MCF 10A (cell line): Measurements from ENCODE around the gene GOLPH3. TPM values are rescaled to one million over a fixed set of nuclear protein-coding genes. Genes with fewer than 3 reads are reported as not detected.

Experiments
- BruUV-seq: library from RNA; stranded (reverse); fragments of 400-500 nt; replicated peaks from 2 replicates; lab custom pipeline; 2021; lab: Mats Ljungman, UMichigan
- CTCF ChIA-PET: fragments of 300-600 bp; sonication (Branson Sonifier 250); formaldehyde crosslinking; extraction: SDS; loops from one replicate; lab custom pipeline; 2021; ENCODE audit warnings: antibody characterized with exemption, inconsistent platforms; lab: Yijun Ruan, JAX
- POLR2A ChIA-PET: fragments of 300-600, 350-650 bp; sonication (Branson Sonifier 250); formaldehyde crosslinking; extraction: SDS; loops from one replicate; lab custom pipeline; 2020; ENCODE audit warnings: antibody characterized with exemption, inconsistent platforms; lab: Yijun Ruan, JAX
- DNase-seq: peaks from one replicate; pipeline ENCODE4 v3.0.0-alpha.2; 2018; ENCODE audit not compliant: unreplicated experiment
- H3K27ac Mint-ChIP-seq: one replicate; pipeline ENCODE4 v1.8.0; 2022; ENCODE audit warnings: mild to moderate bottlenecking, low read depth, mixed read lengths; ENCODE audit not compliant: unreplicated experiment
- H3K27me3 Mint-ChIP-seq: one replicate; pipeline ENCODE4 v1.8.0; 2022; ENCODE audit warnings: mixed read lengths; ENCODE audit not compliant: insufficient read depth, unreplicated experiment
- H3K36me3 Mint-ChIP-seq: one replicate; pipeline ENCODE4 v1.8.0; 2022; ENCODE audit warnings: mild to moderate bottlenecking, moderate library complexity, mixed read lengths; ENCODE audit not compliant: insufficient read depth, unreplicated experiment
- H3K4me1 Mint-ChIP-seq: one replicate; pipeline ENCODE4 v1.8.0; 2022; ENCODE audit warnings: mixed read lengths; ENCODE audit not compliant: insufficient read depth, unreplicated experiment
- H3K4me3 Mint-ChIP-seq: one replicate; pipeline ENCODE4 v1.8.0; 2022; ENCODE audit warnings: mild to moderate bottlenecking, moderate library complexity, mixed read lengths; ENCODE audit not compliant: unreplicated experiment
- H3K9me3 Mint-ChIP-seq: one replicate; pipeline ENCODE4 v1.8.0; 2022; ENCODE audit warnings: mixed read lengths; ENCODE audit not compliant: unreplicated experiment
- CTCF ChIP-seq: fragments of 200-600 bp; IDR thresholded peaks from one replicate; pipeline ENCODE4 v1.8.0; 2022; ENCODE audit warnings: antibody characterized with exemption, mild to moderate bottlenecking; ENCODE audit not compliant: unreplicated experiment
- intact Hi-C: fragments of 100-400 bp; cut with micrococcal nuclease; formaldehyde crosslinking; loops from 2 replicates; pipeline ENCODE4 v1.14.1; 2022
- total RNA-seq: library from RNA; stranded (reverse); gene quantifications from 2 replicates; pipeline ENCODE4 v1.2.3, GENCODE V29; 2022

Gene GOLPH3
- total RNA-seq, 1 experiment from 2014 or later = 89.6 TPM

- BruUV-seq = no TSS peak
- intact Hi-C loops = no loop called here
- no peaks in the 10 kb centered on the region for H3K4me1 Mint-ChIP-seq
- no peak for DNase-seq
- no peak for TF ChIP-seq CTCF
- peaks cover 76% of the 10 kb centered on the region for H3K36me3 Mint-ChIP-seq
- ChIA-PET POLR2A (interaction anchor here (1.0 kb wide), 1 partner anchor 13 kb away, joined by 3 read pairs; no protein-coding TSS in a partner anchor), CTCF (interaction anchor here (1.0 to 2.7 kb wide), 2 partner anchors 16 to 265 kb away, joined by 3 to 10 read pairs; no protein-coding TSS in a partner anchor)
- H3K4me3 Mint-ChIP-seq = no peak overlapping the region
- no peaks in the 10 kb centered on the region for H3K9me3 Mint-ChIP-seq
- no peaks in the 10 kb centered on the region for H3K27me3 Mint-ChIP-seq
- no peak overlapping the region for H3K27ac Mint-ChIP-seq
Measured at GRCh38 chr5:32089146-32090000, 84.7 kb downstream of the GOLPH3 start.

- DNase-seq = no peak
- TF ChIP-seq CTCF = no peak
- ChIA-PET POLR2A (interaction anchor here (0.6 to 1.0 kb wide), 2 partner anchors 11 to 16 kb away, joined by 3 to 4 read pairs; no protein-coding TSS in a partner anchor), CTCF (interaction anchor here (0.7 to 2.7 kb wide), 3 partner anchors 12 to 499 kb away, joined by 3 to 10 read pairs (median 5); no protein-coding TSS in a partner anchor)
- TSS peak; percentile 13 for BruUV-seq
- Mint-ChIP-seq H3K27me3 (no peaks in the 10 kb centered on the region), H3K36me3 (peaks cover 74% of the 10 kb centered on the region), H3K4me3 (no peak overlapping the region), H3K27ac (no peak overlapping the region), H3K9me3 (no peaks in the 10 kb centered on the region), H3K4me1 (no peaks in the 10 kb centered on the region)
- intact Hi-C loops = no loop called here
Measured at GRCh38 chr5:32088214-32088613, 85.9 kb downstream of the GOLPH3 start.

DNA sequence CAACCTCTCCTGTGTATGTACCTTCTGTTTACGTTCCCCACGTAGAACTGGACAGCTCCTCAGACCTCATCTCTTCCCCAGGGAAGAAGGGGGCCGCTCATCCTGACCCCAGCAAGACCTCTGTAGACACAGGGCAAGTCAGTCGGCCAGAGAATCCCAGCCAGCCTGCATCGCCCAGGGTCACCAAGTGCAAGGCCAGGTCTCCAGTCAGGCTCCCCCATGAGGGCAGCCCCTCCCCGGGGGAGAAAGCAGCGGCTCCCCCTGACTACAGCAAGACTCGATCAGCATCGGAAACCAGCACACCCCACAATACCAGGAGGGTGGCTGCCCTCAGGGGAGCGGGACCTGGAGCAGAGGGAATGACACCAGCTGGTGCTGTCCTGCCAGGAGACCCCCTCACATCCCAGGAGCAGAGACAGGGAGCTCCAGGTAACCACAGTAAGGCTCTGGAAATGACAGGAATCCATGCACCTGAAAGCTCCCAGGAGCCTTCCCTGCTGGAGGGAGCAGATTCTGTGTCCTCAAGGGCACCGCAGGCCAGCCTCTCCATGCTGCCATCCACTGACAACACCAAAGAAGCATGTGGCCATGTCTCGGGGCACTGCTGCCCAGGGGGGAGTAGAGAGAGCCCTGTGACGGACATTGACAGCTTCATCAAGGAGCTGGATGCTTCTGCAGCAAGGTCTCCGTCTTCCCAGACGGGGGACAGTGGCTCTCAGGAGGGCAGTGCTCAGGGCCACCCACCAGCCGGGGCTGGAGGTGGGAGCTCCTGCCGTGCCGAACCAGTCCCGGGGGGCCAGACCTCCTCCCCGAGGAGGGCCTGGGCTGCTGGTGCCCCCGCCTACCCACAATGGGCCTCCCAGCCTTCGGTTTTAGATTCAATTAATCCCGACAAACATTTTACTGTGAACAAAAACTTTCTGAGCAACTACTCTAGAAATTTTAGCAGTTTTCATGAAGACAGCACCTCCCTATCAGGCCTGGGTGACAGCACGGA lies 86.7 kb downstream of the GOLPH3 start:
- BruUV-seq = no TSS peak
- DNase-seq = no peak
- H3K9me3 Mint-ChIP-seq = no peaks in the 10 kb centered on the region
- CTCF ChIA-PET = interaction anchor here (0.6 to 2.7 kb wide), 4 partner anchors 11 to 263 kb away, joined by 3 to 10 read pairs (median 4); no protein-coding TSS in a partner anchor
- TF ChIP-seq CTCF = no peak
- no peak overlapping the region for H3K27ac Mint-ChIP-seq
- intact Hi-C loops = no loop called here
- no peaks in the 10 kb centered on the region for H3K4me1 Mint-ChIP-seq
- no peaks in the 10 kb centered on the region for H3K27me3 Mint-ChIP-seq
- peaks cover 78% of the 10 kb centered on the region for H3K36me3 Mint-ChIP-seq
- POLR2A ChIA-PET = interaction anchor here (0.6 to 1.4 kb wide), 3 partner anchors 11 to 263 kb away, joined by 3 to 5 read pairs (median 4); no protein-coding TSS in a partner anchor
- H3K4me3 Mint-ChIP-seq = no peak overlapping the region
